ENCODE data around the gene LRMDA. TPM values are rescaled to one million over a fixed set of nuclear protein-coding genes. Genes with fewer than 3 reads are reported as not detected.

The LRMDA gene
- total RNA-seq, 3 donors from 2014 or later, result 9.4 to 14.9 (median 10.3) TPM

DNA sequence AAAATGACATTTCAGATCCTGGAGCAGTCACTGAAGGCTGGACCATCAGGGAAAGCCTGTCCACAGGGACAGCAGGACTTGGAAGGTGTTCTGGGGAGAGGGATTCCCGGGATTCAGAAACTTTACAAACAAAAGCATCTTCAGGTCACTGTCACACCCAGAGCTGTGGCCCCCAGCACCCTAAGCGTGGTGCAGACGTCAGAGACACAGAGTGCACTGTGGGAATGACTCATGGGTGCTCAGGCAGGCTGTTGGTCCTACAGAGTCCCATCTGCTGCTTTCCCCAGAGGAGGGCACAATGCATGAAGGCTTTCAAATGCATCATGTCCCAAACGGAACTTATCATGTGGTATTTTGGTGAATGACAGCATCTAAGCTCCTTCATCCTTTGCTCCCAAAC is 13.1 kb upstream of the LRMDA start:
- Histone ChIP-seq H3K4me1 (ENCODE audit: low read depth) (no peaks in the 10 kb centered on the region), H3K4me3 (no peak overlapping the region), H3K36me3 (ENCODE audit: low read depth) (no peaks in the 10 kb centered on the region), H3K9me3 (no peaks in the 10 kb centered on the region)
- no peak for DNase-seq
- ATAC-seq, result no peak
- intact Hi-C loops (cut with DNase I, micrococcal nuclease), result no loop called here
- TF ChIP-seq, protein P1, sequence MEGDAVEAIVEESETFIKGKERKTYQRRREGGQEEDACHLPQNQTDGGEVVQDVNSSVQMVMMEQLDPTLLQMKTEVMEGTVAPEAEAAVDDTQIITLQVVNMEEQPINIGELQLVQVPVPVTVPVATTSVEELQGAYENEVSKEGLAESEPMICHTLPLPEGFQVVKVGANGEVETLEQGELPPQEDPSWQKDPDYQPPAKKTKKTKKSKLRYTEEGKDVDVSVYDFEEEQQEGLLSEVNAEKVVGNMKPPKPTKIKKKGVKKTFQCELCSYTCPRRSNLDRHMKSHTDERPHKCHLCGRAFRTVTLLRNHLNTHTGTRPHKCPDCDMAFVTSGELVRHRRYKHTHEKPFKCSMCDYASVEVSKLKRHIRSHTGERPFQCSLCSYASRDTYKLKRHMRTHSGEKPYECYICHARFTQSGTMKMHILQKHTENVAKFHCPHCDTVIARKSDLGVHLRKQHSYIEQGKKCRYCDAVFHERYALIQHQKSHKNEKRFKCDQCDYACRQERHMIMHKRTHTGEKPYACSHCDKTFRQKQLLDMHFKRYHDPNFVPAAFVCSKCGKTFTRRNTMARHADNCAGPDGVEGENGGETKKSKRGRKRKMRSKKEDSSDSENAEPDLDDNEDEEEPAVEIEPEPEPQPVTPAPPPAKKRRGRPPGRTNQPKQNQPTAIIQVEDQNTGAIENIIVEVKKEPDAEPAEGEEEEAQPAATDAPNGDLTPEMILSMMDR (IDR thresholded peaks at IDR 0.05), result no peak

DNA sequence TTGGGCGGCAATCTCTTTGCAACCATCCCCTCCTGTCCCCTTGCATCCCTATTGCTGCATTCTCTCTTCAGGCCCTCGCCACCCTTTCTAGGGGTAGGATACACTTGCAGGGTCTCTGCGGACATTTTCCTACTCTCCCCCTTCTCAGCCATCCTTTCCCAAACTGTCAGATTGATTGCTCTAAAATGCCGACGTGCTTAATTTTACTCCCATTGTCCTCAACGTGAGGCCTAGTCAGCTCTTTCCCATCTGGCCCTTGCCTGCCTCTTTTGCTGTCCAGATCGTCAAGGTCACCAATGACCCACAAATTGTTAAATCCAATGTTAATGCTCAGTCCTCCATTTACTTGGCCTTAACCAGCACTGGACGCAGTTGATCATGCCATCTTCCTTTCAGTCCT is 12.7 kb upstream of the LRMDA start:
- ATAC-seq (no peak), DNase-seq (no peak)
- H3K9me3 ChIP-seq, result no peaks in the 10 kb centered on the region
- TF ChIP-seq, protein P1 (IDR thresholded peaks at IDR 0.05), result no peak
- no peaks in the 10 kb centered on the region for H3K4me1 ChIP-seq (ENCODE audit: low read depth)
- H3K36me3 ChIP-seq (ENCODE audit: low read depth), result no peaks in the 10 kb centered on the region
- H3K4me3 ChIP-seq, result no peak overlapping the region
- intact Hi-C loops (cut with DNase I, micrococcal nuclease), result no loop called here

DNA sequence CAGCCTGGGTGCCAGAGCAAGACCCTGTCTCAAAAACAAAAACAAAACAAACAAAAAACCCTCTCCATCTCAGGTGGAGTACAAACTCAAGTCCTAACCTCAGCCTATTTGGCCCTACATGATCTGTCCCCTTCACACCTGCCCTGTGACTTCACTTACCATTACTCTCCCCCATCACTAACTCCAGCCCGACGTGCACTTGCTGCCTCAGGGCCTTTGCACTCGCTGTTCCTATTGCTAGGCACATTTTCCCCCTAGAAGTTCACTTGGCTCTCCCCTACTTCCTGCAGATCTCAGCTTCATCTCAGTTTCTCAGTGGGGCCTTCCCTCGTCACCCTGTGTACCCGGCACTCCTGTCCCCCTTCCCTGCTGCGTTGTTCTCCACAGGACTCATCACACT is 8.5 kb upstream of the LRMDA start:
- H3K4me3 ChIP-seq, result no peak overlapping the region
- H3K4me1 ChIP-seq (ENCODE audit: low read depth), result no peaks in the 10 kb centered on the region
- TF ChIP-seq, protein P1 (IDR thresholded peaks at IDR 0.05), result no peak
- no peaks in the 10 kb centered on the region for H3K9me3 ChIP-seq
- intact Hi-C loops (cut with DNase I, micrococcal nuclease), result no loop called here
- DNase-seq (no peak), ATAC-seq (no peak)
- H3K36me3 ChIP-seq (ENCODE audit: low read depth), result no peaks in the 10 kb centered on the region

DNA sequence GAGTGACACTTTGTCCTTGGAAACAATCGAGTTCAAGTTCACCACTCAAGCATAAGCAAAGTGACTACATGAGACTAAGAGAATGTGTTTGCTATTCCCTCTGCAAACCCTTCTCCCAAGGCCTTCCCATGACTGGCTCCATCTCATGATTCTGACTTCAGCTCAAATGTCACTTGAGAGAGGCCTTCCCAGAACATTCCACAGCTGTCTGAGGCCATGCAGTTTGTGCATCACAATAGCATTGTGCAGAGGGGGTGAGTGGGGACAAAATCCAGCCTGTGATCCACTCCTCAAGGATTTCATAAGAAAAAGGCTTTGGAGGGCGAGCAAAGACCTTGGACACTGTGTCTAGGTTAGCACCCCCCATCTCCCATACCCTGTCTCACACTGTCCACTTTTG is 6.9 kb upstream of the LRMDA start:
- no peaks in the 10 kb centered on the region for H3K36me3 ChIP-seq (ENCODE audit: low read depth)
- ATAC-seq, result no peak
- TF ChIP-seq, protein P1 (IDR thresholded peaks at IDR 0.05), result no peak

DNA sequence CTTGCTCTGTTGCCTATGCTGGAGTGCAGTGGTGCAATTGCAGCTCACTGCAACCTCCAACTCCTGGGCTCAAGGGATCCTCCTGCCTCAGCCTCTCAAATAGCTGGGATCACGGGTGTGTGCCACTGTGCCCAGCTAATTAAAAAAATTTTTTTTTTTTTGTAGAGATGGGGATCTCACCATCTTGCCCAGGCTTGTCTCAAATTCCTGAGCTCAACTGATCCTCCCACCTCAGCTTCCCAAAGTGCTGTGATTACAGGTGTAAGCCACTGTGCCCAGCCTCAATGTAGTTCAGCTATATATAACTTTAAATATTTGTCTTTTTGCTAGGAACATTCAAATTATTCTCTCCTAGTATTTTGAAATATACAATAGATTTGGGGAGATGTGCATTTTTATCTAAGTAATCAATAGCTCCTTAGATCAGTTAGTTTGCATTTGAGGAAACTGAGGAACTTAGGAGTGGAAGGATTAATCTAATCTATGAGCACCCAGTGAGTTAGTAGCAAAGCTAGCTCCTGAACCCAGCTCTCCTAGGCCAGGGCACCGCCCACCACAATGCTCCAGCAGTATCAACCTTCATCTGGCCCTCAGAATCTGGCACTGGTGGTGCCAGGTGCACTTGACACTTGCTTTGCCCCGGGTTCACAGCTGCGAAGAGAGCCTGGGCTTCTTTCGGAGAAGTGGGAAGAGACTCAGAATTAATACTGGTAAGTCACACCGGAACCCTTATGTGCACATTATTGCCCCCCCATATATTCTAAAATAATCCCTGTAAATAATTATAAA is 5.9 kb upstream of the LRMDA start:
- intact Hi-C loops (cut with DNase I, micrococcal nuclease), result no loop called here
- Histone ChIP-seq H3K9me3 (no peaks in the 10 kb centered on the region), H3K4me1 (ENCODE audit: low read depth) (peaks cover 6% of the 10 kb centered on the region), H3K36me3 (ENCODE audit: low read depth) (no peaks in the 10 kb centered on the region), H3K4me3 (no peak overlapping the region)
- ATAC-seq (no peak), DNase-seq (no peak)
- TF ChIP-seq, protein P1 (IDR thresholded peaks at IDR 0.05), result no peak

More for the DNA sequence above, 6.9 kb upstream of the LRMDA start:
- DNase-seq, result no peak
- no peak overlapping the region for H3K4me3 ChIP-seq
- no peaks in the 10 kb centered on the region for H3K4me1 ChIP-seq (ENCODE audit: low read depth)
- no peaks in the 10 kb centered on the region for H3K9me3 ChIP-seq
- intact Hi-C loops (cut with DNase I, micrococcal nuclease), result no loop called here

Measured in mucosa of descending colon (tissue), 3 donors.